Fibroblast of lung (primary cell): Measurements from ENCODE around the gene MIOX. TPM values are rescaled to one million over a fixed set of nuclear protein-coding genes. Genes with fewer than 3 reads are reported as not detected.

ENCODE experiments used
- DNase-seq, 2 donors: peaks; one replicate each; pipeline versions ENCODE4 v3.0.0 to v3.0.0-alpha.2; 2010; ENCODE audit warnings: low read depth in 2 of 2
- H2AFZ ChIP-seq: 2 replicates; pipeline ENCODE4 v1.5.1; 2012; ENCODE audit warnings: low read length, control low read depth, inconsistent platforms
- H3K27ac ChIP-seq: 2 replicates; pipeline ENCODE4 v1.5.1; 2011; ENCODE audit warnings: low read length, control low read depth; ENCODE audit not compliant: insufficient read depth
- H3K27me3 ChIP-seq: 2 replicates; pipeline ENCODE4 v1.5.1; 2011; ENCODE audit warnings: mild to moderate bottlenecking, low read length; ENCODE audit not compliant: control insufficient read depth, insufficient read depth
- H3K36me3 ChIP-seq: 2 replicates; pipeline ENCODE4 v1.5.1; 2011; ENCODE audit warnings: low read length; ENCODE audit not compliant: control insufficient read depth, insufficient read depth
- H3K4me1 ChIP-seq: 2 replicates; pipeline ENCODE4 v1.5.1; 2011; ENCODE audit warnings: low read length; ENCODE audit not compliant: control insufficient read depth, insufficient read depth; ENCODE audit errors: extremely low read depth
- H3K4me2 ChIP-seq: 2 replicates; pipeline ENCODE4 v1.5.1; 2011; ENCODE audit warnings: low read length, control low read depth; ENCODE audit not compliant: insufficient read depth; ENCODE audit errors: extremely low read depth
- H3K4me3 ChIP-seq, 4 experiments: fragments of 200-600 bp in 1 of 4; sonication (generic) in 1 of 4; replicated peaks in 1 of 4; 2 replicates each; pipeline ENCODE4 v1.5.1; 2011 to 2016; ENCODE audit warnings: low read length in 4 of 4, low read depth in 3 of 4, mild to moderate bottlenecking in 3 of 4, control low read depth in 2 of 4, inconsistent platforms in 1 of 4, mixed read lengths in 1 of 4; ENCODE audit not compliant: insufficient read depth in 1 of 4; ENCODE audit errors: control extremely low read depth in 1 of 4
- H3K79me2 ChIP-seq: 2 replicates; pipeline ENCODE4 v1.5.1; 2012; ENCODE audit warnings: mild to moderate bottlenecking, low read length, inconsistent platforms; ENCODE audit not compliant: control insufficient read depth, insufficient read depth
- H3K9ac ChIP-seq: 2 replicates; pipeline ENCODE4 v1.5.1; 2011; ENCODE audit warnings: mild to moderate bottlenecking, low read length, control low read depth; ENCODE audit not compliant: insufficient read depth
- H3K9me3 ChIP-seq: 2 replicates; pipeline ENCODE4 v1.5.1; 2012; ENCODE audit warnings: low read depth, low read length; ENCODE audit not compliant: control insufficient read depth, insufficient read depth
- H4K20me1 ChIP-seq: 2 replicates; pipeline ENCODE4 v1.5.1; 2011; ENCODE audit warnings: low read length; ENCODE audit not compliant: control insufficient read depth, insufficient read depth; ENCODE audit errors: extremely low read depth
- CTCF ChIP-seq, 2 donors: IDR thresholded peaks in 1 of 2; conservative IDR thresholded peaks in 1 of 2; 1 replicate in 1 of 2; 2 replicates in 1 of 2; pipeline ENCODE4 v1.5.1; 2011 to 2012; ENCODE audit warnings: low read length in 2 of 2, control low read depth in 1 of 2, inconsistent platforms in 1 of 2, low read depth in 1 of 2, mild to moderate bottlenecking in 1 of 2
- EZH2 ChIP-seq: IDR thresholded peaks from 2 replicates; pipeline ENCODE4 v1.5.1; 2012; ENCODE audit warnings: low read length, control low read depth, mild to moderate bottlenecking; ENCODE audit errors: missing control alignments
- polyA plus RNA-seq, 2 donors: library from polyadenylated mRNA; depleted of rRNA in 1 of 2; stranded (reverse) in 1 of 2; unstranded in 1 of 2; fragments of >200 nt; gene quantifications; 2 replicates each; pipeline ENCODE4 v1.2.1, GENCODE V29; 2011 to 2012; ENCODE audit warnings: missing spikeins in 1 of 2
- total RNA-seq: library from RNA; depleted of rRNA; stranded (reverse); fragments of >200 nt; gene quantifications from 2 replicates; pipeline ENCODE4 v1.2.1, GENCODE V29; 2014

The MIOX gene
- total and polyA plus RNA-seq, 2 donors (not counting 1 experiment from before 2014, with no cell fraction given) = 0.06 to 0.17 TPM

GRCh38 chr22:50507991-50508884, 21.6 kb downstream of the MIOX start, which contains the start of gene NCAPH2:
Gene NCAPH2 (plus strand): TSS chr22:50508224. CDS start chr22:50508338, 114 bp downstream.
- peak within 1 kb of the TSS; percentile 99 for H3K4me2 ChIP-seq
- no peaks in the 10 kb centered on the region for H3K27me3 ChIP-seq
- H3K79me2 ChIP-seq = peaks cover 51% of the 10 kb centered on the region
- peak; percentile 91 to 97 for DNase-seq
- H3K9me3 ChIP-seq = no peaks in the 10 kb centered on the region
- peak within 1 kb of the TSS; percentile 90 for H3K9ac ChIP-seq
- peak within 1 kb of the TSS; percentile 90 for H3K27ac ChIP-seq
- TF ChIP-seq CTCF (conservative IDR thresholded peaks at IDR 0.05 in 1 of 2, IDR thresholded peaks at IDR 0.05 in 1 of 2; ENCODE audit: low read depth in 1 of 2, low read length in 2 of 2) (no peak), EZH2 (no peak)
- peak within 1 kb of the TSS; percentile 91 to 97 (median 94) for H3K4me3 ChIP-seq
- peak within 1 kb of the TSS; percentile 89 for H2AFZ ChIP-seq
- peaks cover 3% of the 10 kb centered on the region for H3K4me1 ChIP-seq
- peaks cover 15% of the 10 kb centered on the region for H3K36me3 ChIP-seq
- H4K20me1 ChIP-seq = no peaks in the 10 kb centered on the region

- H3K4me2 ChIP-seq = peak overlapping the region; percentile 99
- H3K4me1 ChIP-seq = peaks cover 3% of the 10 kb centered on the region
- H4K20me1 ChIP-seq = no peaks in the 10 kb centered on the region
- H3K36me3 ChIP-seq = peaks cover 14% of the 10 kb centered on the region
- DNase-seq = no peak
- H3K9ac ChIP-seq = peak overlapping the region; percentile 66
- no peaks in the 10 kb centered on the region for H3K9me3 ChIP-seq
- peak overlapping the region; percentile 73 to 89 (median 77) for H3K4me3 ChIP-seq
- H3K27ac ChIP-seq = peak overlapping the region; percentile 90
- H3K27me3 ChIP-seq = no peaks in the 10 kb centered on the region
- TF ChIP-seq EZH2 (no peak), CTCF (conservative IDR thresholded peaks at IDR 0.05 in 1 of 2, IDR thresholded peaks at IDR 0.05 in 1 of 2; ENCODE audit: low read depth in 1 of 2, low read length in 2 of 2) (no peak)
- H2AFZ ChIP-seq = no peak overlapping the region
- H3K79me2 ChIP-seq = peaks cover 51% of the 10 kb centered on the region
These were observed 22.2 kb downstream of the MIOX start for GRCh38 chr22:50508897-50509296.

GRCh38 chr22:50513175-50513574, 26.5 kb downstream of the MIOX start:
- Histone ChIP-seq H3K27me3 (no peaks in the 10 kb centered on the region), H3K27ac (no peak overlapping the region), H3K9ac (no peak overlapping the region), H3K9me3 (no peaks in the 10 kb centered on the region), H4K20me1 (no peaks in the 10 kb centered on the region), H2AFZ (no peak overlapping the region), H3K4me2 (no peak overlapping the region), H3K4me1 (peaks cover 3% of the 10 kb centered on the region), H3K79me2 (peaks cover 49% of the 10 kb centered on the region), H3K36me3 (peaks cover 3% of the 10 kb centered on the region), H3K4me3 (no peak overlapping the region)
- TF ChIP-seq EZH2 (no peak), CTCF (conservative IDR thresholded peaks at IDR 0.05 in 1 of 2, IDR thresholded peaks at IDR 0.05 in 1 of 2; ENCODE audit: low read depth in 1 of 2, low read length in 2 of 2) (no peak)
- DNase-seq = no peak
